ENCODE data around the gene GLUL.

- TF ChIP-seq CSDC2 (CRISPR knock-in tag; IDR thresholded peaks at IDR 0.05) (no peak), RARB (CRISPR knock-in tag; IDR thresholded peaks at IDR 0.05) (no peak), BACH2 (CRISPR knock-in tag; IDR thresholded peaks at IDR 0.05; ENCODE audit: borderline replicate concordance) (no peak), ESRRG (CRISPR knock-in tag; IDR thresholded peaks at IDR 0.05) (no peak)
Observed at GRCh38 chr1:182413486-182413885, 21.9 kb upstream of the GLUL start.
